ENCODE measurements around the gene VAC14.
"Not testable (repeated sequence)": the region's sequence is repeated elsewhere in the genome, so short reads cannot be mapped to it uniquely, and the experiment has no call there.

Gene VAC14

DNA sequence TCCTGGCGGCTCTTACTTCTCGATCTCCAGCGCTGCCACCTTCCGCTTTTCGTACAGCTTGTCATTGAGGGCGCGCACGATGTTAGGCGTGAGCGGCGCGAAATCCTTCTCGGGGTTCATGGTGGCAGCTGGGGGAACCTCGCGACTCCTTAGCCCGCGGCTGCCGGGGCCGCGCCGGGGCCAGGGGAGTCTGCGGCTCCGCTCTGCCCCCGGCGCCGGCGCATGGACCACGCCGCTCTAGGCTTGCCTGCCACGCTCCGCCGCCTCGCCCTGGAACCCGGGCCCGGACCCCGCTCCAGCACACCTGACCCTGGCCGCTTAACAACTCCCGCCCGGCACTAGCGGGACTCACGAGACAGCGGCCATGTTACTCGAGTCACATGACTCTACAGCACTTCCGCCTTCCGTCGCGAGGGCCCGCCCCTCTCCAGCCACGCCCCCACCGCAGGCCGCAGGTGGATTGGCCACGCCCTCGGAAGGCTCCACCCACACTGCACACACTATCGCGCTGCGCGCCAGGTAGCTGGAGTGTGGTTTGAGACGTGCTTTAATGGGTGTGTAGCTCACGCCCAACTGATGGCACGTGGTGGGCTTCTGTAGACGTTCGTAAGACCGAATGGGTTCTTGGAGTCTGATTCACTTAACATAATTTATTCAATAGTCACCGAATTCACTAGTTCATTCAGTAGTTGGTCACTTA, at the start of gene VAC14:
TSS of gene VAC14 (minus strand) at position 378 of the 700 bp plus-strand sequence. CDS start at position 120, 258 bp downstream.
- peak; percentile 97 for DNase-seq

DNA sequence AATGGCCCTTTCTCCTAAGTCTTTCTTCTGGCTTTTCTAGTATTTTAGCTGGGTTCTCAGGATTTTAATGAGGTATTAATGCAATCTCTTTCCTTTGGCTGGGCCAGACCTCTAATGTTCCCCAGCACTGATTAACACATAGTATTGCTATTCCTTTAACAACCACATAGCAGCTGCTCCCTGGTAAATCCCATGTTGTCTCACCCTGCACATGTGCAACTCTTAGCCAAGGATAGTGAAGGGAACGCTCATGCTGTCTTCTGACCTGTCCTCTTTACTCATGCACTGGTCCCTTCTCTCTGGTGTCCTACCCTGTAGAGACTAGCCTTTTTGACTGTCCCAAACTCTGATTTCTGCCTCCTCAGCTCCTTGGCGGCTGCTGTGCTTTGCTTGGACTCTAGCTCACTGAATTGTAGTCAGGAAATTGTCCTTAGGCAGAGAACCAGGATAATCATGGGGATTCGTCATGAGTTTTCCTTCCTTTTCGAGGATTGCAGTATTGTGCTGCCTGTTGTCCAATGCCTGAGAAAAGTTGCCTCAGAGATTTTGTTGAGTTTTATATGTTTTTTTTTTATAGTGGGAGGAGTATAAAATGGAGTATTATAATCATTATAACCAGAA, 22.6 kb upstream of the VAC14 start:
- not testable (repeated sequence) for DNase-seq

DNA sequence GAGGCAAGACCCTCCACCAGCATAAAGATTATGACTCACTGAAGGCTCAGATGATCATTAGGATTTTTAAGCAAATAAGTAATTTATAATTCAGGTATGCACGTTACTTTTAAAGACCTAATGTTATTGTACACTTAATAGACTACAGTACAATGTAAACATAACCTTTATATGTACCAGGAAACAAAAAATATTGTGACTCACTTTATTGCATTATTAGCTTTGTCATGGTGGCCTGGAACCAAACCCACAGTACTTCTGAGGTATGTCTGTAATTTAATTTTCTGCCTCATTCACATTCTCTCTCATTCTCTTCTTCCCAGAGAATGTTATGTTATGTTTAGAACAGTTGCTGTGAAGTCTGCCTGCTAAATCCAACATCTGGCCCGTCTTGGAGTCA, 21.8 kb upstream of the VAC14 start:
- not testable (repeated sequence) for DNase-seq

DNA sequence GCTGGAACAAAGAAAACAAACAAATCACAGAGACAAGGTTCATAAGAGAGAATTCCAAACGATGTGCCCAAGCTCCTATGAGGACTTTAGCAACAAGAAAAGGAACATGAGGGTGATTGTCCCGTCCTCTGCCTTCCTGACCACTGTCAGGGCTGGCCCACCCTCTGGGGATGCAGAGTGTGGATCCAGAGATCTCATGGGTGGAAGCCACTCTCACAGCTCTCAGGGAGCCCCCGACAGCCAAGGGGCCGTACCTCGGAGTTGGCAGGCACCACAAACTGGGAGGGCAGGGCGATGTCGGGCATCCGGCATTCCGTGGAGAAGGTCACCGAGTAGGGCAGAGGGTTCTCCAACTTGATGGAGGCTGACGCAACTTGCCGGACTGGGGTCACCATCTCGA, 17.1 kb upstream of the VAC14 start:
- not testable (repeated sequence) for DNase-seq

DNA sequence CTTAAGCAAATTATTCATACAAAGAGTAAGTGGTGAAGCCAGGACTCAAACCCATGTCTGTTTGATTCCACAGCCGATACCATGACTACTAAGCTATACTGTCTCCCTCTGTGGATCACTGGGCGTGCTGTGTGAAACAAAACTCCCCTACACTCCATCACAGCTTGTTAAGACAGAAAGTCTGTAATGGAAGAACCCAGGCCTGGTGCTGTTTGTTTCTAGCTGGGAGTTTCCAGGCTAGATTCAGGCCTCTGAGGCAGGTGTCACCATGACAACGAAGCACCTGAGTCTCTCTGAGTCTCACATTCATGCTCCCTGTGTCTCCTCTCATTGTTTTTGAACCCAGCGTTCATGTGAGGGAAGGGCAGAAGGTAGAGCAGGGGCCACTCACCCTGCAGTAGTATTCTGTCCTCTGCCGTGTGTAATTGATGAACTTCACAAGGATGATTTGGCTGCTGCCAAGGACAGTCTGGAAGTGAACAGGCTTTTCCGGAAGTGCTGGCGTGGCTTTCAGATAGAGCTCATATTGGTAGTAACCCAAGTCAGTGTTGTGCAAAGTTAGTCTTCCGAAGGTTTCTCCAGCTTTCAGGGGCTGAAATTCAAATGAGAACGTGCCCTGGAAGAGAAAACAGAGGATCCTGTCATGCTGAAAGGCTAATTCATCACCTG, 8.6 kb upstream of the VAC14 start:
- no peak for DNase-seq

DNA sequence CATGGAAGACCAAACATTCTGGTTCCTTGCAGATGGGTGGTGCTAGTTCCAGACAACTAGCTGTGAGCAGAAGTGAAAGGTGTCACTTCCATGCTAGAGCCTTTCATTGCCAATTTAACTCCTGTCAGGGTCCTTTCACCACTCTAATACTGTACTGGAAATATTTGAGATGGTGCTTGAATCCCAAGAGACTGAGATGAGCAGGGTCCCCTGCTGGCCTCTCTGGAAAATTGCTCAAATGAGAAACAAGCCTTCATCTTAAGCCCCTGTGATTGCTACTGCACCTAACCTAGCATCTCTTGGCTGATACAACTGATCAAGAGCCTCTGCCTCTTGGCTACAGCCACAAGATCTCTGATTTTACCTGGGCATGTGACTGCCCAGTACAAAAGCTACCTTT, 7.4 kb upstream of the VAC14 start:
- DNase-seq: peak; percentile 12

DNA sequence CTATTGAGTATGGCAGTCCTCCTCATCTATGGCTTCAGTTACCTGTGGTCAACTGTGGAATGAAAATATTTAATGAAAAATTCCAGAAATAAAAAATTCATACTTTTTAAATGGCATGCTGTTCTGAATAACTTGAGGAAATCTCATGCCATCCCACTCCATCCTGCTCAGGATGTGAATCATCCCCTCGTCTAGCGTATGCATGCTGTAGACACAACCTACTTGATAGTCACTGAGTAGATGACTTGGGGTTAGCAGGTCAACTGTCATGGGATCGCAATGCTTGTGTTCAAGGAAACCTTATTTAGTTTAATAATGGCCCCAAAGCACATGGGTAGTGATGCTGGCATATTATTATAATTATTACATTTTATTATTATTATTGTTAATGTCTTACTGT, 4.8 kb upstream of the VAC14 start:
- DNase-seq: no peak

DNA sequence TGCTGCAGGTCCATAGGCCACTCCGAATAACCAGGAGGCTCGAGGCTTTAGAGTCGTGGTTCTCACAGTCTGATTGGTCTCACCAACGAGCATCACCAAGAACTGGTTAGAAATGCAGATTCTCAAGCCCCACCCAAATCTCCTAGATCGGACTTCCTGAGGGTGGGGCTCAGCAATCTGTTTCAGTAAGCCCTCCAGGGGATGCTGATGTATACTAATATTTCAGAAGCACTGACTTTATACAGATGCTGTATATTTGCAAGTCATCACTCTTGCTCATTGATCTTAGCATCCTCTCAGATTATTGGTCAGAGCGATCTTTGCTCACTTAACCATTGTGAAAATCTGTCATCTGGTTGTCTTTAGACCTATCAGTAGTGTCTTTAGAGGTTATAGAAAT, 4.4 kb upstream of the VAC14 start:
- no peak for DNase-seq

DNA sequence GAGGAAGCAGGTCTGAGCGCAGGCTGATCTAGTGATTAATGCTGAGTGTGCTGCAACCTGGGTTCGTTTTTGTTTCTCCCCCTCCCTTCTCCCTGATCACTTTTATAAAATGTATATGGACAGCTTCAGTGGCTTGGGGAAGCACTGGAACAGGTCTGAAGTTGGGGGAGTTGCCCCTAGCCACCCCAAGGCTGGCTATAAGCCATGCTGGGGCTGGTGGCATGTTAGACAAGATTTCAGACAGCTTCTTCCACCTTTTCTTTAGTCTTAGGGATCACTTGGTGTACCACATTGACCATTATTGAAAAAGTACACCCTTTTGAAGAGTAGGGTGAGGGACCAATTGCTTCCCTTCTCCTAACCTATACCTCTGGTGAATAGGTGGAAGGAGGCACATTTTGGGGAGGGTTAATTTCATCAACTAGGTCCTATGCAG, 3.8 kb upstream of the VAC14 start:
- DNase-seq: no peak

DNA sequence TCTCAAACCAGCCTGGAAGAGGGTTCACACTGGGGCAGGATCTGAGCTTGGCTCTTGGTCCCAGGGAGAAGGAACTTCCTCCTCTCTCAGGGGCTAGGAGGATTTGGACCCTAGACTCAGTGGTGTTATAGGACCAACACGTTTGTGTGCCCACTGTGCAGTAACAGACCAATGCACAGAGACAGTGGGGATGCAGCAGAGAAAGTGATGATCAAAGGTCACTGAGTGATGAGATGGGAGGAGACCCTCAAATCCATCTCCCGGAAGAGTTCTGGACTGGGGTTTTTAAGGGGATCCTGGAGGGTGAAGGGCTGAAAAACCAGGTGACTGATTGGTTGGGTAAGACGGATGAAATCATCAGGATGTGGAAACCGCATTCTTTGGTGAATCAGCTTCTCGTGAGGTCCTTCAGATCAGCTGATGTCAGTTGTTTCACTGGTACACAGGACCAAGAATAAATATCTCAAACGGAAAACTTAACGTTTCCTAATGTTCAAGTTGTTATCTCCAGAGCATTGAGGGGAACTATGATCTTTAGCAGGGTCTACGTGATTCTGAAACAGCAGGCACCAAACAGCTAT, 3.3 kb upstream of the VAC14 start:
- DNase-seq: peak; percentile 20

DNA sequence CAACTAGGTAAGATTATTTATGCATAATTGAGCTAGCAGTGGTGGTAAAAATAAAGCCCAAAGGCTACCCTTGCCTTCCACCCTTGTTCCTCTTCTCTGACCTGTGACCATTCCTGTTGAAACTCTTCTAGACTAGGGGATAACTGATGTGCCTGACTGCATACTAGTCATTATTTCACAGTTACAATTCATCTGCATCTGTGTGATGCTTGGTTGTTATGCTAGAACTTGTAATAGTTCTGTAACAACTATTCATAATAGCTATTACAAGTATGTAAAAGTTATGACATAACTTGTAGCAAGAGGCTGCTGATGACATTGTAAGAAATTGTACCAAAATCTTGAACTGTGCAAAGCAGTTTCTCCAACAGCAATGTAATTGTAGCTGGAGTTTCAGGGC, 2.4 kb upstream of the VAC14 start:
- no peak for DNase-seq

DNA sequence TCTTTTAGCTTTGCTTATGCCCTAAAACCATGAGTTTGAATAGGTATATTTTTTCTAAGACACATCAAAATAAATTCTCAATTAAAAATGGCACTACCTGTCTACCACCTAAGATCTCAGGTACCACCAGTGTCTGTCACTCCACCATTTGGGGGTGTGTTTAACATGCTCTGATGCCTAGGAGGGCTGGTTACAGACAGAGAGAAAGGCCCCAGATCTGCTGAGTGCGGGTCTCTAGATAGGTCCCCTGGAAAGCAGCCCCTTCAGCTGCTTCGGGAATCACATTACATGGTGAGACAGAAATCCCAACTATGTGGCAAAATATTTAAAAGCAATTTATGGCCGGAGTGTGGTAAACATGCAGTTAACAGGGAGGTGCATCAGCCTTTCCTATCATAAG, 653 bp upstream of the VAC14 start:
- DNase-seq: no peak

DNA sequence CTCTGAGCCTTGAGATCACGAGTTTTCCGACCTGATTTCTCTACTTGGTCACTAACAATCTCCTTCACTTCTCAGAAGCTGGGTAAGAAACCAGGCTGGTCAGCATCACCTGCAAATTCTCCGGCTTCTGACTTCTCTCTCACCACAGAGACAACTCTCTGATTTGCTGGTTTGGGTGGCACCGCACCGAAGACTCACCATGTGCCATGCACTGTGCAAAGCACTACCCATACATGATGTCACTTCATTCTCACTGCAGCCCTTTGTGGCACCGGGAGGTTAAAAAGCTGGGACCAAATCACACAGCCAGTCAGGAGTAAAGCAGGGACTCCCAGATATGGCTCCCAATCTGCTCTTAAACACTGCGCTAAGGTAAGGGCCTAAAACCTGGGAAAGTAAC, 647 bp downstream of the VAC14 start:
- DNase-seq: peak; percentile 49

DNA sequence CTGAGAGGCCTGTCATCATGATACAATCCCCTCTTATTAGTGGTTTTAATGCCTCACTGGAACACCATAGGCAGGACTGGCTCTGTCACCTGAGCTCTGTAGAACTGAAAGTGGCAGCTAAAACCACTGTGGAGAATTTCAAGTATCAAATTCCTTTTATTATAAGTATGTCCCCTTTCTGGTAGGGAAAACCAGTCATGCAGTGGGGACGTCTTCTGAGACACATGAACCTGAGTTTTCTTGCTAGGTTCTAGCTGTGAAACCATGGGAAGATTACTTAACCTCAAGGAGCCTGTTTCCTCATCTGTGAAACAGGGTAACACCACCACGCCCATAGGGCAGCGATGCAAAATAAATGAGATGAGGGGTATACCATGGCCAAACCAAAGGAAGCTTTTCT, 4.7 kb downstream of the VAC14 start:
- DNase-seq: no peak

DNA sequence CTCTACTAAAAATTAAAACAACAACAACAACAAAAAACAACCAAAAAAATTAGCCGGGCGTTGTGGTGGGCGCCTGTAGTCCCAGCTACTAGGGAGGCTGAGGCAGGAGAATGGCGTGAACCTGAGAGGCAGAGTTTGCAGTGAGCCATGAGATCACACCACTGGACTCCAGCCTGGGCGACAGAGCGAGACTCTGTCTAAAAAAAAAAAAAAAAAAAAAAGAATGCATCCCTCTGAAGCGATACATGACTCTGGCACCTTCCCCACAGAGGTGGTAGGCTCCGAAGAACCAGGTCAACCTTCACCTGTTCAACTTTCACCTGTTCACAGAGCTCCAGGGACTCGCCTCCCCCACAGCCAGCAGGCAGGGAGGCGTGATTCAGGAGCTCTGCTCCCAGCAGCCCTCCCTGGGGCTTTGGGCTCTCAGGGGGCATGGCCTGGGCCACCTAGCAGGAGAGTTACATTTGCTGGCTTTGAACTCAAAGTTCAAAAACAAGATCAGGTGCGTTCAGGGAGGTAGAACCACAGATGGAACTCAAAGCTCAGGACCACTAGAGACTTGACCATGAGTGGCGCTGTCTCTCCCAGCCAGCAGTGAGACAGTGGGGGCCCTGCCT, 5.6 kb downstream of the VAC14 start:
- no peak for DNase-seq

DNA sequence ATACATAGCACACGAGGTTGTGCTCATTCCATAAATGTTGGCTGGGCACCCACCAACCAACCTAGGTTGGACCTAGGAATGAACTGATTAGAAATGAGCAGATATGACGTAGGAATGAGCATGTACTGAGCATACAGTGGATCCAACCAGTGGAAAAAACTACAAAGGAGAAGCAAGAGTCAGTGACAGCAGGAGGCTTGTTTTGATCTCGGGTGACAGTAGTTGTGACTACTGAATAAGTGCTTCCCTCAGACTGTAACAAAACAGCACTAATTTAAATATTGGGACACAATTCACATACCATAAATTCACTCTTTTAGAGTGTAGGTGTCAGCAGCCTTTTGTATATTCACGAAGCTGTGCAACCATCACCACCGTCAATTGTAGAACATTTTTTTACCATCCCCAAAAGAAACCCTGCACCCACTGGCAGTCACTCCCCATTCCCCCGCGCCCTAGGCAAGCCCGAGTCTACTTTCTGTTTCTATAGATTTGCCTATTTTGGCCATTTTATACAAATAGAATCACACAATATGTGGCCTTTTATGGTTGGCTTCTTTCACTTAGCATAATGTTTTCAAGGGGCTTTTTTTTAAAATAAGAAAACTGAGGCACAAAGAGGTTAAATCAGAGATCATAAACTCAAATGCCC, 7.0 kb downstream of the VAC14 start:
- no peak for DNase-seq

DNA sequence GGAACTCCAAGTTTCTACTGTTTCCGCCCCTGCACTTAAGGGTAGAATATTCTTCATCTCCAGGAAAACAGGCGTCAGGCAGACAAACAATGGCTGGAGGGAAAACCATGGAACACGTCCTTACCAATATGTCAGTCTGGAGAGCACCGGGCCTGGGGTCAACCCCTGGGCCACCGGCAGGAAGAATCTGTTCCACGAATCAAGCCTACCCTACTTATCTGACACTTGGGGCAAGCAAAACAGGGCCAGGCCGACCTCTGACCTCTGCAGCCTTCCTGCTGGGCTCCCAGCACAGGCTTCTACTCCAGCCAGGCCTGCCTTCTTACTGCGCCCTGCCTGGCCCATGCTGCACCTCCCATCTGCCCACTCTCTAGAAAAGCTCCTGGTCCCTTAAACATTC, 10.1 kb downstream of the VAC14 start:
- no peak for DNase-seq

DNA sequence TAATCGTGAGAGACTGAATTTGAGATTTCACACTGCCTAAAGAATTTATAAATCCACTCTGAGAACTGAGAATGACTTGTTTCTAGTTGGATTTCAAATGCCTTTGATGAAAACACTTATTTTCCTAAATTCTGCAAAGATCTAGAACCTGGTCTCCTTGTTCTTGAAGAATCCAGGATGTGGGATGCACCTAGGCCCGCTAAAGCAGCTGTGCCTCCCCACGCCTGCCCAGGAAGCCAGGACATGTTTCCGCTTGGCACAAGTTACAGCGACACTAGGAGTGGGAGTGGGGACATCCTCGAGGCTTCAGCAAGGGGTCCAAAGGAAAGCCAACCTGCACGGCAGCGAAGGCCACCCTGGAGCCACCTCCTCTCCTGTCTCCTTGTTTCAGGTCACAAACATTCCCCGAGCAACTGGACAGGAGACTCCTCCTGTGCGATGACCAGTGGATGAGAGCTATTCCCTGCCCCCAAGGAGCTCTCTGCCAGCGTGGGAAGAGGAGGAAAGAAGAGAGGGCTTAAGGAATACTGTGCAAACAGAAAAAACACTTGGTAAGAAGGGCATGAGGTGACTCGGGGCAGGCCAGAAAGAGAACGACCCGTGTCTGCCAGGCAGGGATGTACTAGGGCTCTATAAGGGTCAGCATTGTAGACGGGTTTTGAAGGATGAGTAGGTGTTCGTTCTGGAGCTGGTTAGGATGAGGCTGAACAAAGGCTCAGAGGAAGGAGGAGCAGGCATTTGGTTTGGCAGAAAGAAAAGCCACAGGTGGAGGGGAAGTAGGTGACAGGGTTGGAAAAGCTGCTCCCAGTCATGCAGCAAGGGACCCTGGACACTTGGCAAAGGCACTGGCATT, 11.1 kb downstream of the VAC14 start:
- DNase-seq: no peak

DNA sequence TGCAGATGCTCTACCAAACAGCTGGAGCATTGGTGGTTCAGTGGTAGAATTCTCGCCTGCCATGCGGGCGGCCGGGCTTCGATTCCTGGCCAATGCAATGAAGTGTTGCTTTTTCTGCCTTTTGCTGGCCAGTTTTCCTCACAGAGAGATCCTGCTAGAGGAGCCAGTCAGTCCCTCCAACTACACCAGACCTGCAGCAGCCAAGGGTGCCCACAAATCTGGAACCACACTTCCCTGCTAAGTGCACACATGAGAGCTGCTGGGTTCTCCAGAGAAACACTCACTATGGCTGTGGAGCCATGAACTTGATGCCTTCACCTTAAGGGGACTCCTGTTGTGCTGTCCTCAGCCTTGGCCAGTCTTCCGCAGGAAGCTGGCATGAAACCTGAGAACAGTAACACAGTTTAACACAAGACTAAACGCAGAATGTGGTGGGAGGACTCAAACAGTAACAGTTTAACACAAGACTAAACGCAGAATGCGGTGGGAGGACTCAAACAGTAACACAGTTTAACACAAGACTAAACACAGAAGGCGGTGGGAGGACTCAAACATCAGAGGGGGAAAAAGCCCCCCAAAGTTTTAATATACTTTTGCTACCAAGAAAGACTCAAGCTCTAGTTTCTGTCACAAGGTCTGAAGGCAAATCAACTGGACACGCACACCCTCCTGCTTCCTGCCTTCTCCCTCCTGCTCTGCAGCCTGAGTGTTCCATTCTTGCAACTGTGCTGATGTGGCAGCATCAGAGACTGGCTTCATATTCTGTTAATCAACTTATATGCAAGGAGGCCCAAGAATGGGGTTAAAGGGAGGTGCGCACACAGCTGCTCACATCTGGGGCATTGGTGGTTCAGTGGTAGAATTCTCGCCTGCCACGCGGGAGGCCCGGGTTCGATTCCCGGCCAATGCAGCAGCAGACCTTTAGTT, 12.0 kb downstream of the VAC14 start:
- no peak for DNase-seq

DNA sequence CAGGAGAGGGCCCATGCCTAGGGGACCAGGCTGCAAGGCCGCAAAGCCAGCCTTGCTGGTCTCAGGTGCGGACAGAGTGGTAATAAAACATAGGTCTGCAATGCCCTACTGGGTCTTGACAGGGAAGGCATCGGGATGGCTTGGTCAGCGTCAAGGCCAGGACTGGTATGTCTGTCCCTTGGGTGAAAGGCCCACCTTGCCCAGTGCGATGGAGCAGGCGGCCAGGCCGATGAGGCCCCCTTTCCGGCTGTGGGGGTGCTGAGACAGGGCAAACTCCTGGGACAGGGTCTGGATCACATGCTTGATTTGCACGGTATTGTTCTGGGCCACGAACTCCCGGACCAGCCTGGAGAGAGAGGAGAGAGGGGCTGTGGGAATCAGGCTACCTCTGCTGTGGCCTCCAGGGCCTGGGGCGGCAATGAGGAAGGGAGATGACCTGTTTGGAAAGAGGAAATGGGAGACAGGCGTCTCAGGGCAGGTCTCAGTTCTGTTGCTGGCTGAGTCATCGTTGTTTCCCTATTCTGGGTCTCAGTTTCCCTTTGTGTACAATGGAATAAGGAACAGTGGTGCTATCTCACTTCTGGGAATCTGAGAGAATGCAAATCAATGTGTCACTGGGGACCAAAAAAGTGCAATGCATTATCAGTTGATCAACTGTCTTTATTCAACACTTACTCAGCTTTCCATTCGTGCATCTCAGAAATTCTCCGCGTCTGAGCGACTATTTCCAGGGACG, 14.8 kb downstream of the VAC14 start:
- no peak for DNase-seq
